NCI-H187 (cell line): Measurements from ENCODE around the gene TNFAIP2.
"Not testable (repeated sequence)": the region's sequence is repeated elsewhere in the genome, so short reads cannot be mapped to it uniquely, and the experiment has no call there.

Experiments
- DNase-seq, 2 experiments: peaks; one replicate each; lab custom pipeline; 2025; lab: John Stamatoyannopoulos, UW

Gene TNFAIP2

GRCh38 chr14:103107941-103108748 lies 15.1 kb upstream of the TNFAIP2 start:
- no peak for DNase-seq

GRCh38 chr14:103108749-103109207 lies 14.5 kb upstream of the TNFAIP2 start:
- no peak for DNase-seq

- no peak for DNase-seq
Observed at GRCh38 chr14:103109535-103110441, 13.5 kb upstream of the TNFAIP2 start.

- DNase-seq = no peak
Observed at GRCh38 chr14:103110681-103111231, 12.5 kb upstream of the TNFAIP2 start.

- DNase-seq = no peak
Observed at GRCh38 chr14:103111232-103111868, 11.9 kb upstream of the TNFAIP2 start.

- no peak for DNase-seq
Observed at GRCh38 chr14:103112400-103113243, 10.6 kb upstream of the TNFAIP2 start.

GRCh38 chr14:103113303-103113702 lies 10.0 kb upstream of the TNFAIP2 start:
- DNase-seq = no peak

GRCh38 chr14:103113774-103114173 lies 9.5 kb upstream of the TNFAIP2 start:
- DNase-seq = no peak

GRCh38 chr14:103115086-103115679 lies 8.1 kb upstream of the TNFAIP2 start:
- not testable (repeated sequence) for DNase-seq

GRCh38 chr14:103115845-103116572 lies 7.3 kb upstream of the TNFAIP2 start:
- DNase-seq = no peak

- DNase-seq = no peak
Observed at GRCh38 chr14:103116636-103117035, 6.6 kb upstream of the TNFAIP2 start.

GRCh38 chr14:103117499-103117898 lies 5.8 kb upstream of the TNFAIP2 start:
- DNase-seq = not testable (repeated sequence)

GRCh38 chr14:103118018-103118662 lies 5.1 kb upstream of the TNFAIP2 start:
- DNase-seq = no peak

- no peak for DNase-seq
Observed at GRCh38 chr14:103118663-103119404, 4.4 kb upstream of the TNFAIP2 start.

- not testable (repeated sequence) for DNase-seq
Observed at GRCh38 chr14:103119527-103119926, 3.7 kb upstream of the TNFAIP2 start.

- DNase-seq = no peak
Observed at GRCh38 chr14:103121121-103121845, 2.0 kb upstream of the TNFAIP2 start.

GRCh38 chr14:103121846-103122584 lies 1.2 kb upstream of the TNFAIP2 start:
- peak; percentile 77 to 87 for DNase-seq
